K562 (cell line): ENCODE measurements around the gene MKNK2. TPM values are rescaled to one million over a fixed set of nuclear protein-coding genes. Genes with fewer than 3 reads are reported as not detected.

Experiments used
- C11orf30 ChIP-seq: fragments of 450-650 bp; IDR thresholded peaks from 2 replicates; pipeline ENCODE4 v1.6.1; 2016; ENCODE audit warnings: low read depth, mild to moderate bottlenecking
- GTF2F1 ChIP-seq: IDR thresholded peaks from 2 replicates; pipeline ENCODE4 v1.6.1; 2011; ENCODE audit warnings: low read depth, low read length, improper control_type of control experiment
- HNRNPH1 ChIP-seq: fragments of 200-400 bp; formaldehyde crosslinking; optimal IDR thresholded peaks from 2 replicates; pipeline ENCODE3; 2017; ENCODE audit warnings: low read depth, mild to moderate bottlenecking, low read length, moderate library complexity
- IRF2 ChIP-seq: sonication (generic); formaldehyde crosslinking; IDR thresholded peaks from 2 replicates; pipeline ENCODE4 v1.8.1; 2022; ENCODE audit warnings: mild to moderate bottlenecking, missing genetic modification reagents
- JUND ChIP-seq, 2 experiments: IDR thresholded peaks; 2 replicates in 1 of 2; 3 replicates in 1 of 2; pipeline ENCODE4 v1.6.1; 2011; ENCODE audit warnings: borderline replicate concordance in 2 of 2, low read depth in 2 of 2, low read length in 2 of 2, improper control_type of control experiment in 1 of 2, missing biosample characterization in 1 of 2, missing genetic modification characterization in 1 of 2, missing genetic modification reagents in 1 of 2
- KHSRP ChIP-seq: fragments of 450-650 bp; IDR thresholded peaks from 2 replicates; pipeline ENCODE4 v1.6.1; 2017
- KLF13 ChIP-seq: fragments of 450-650 bp; IDR thresholded peaks from 2 replicates; pipeline ENCODE4 v1.6.1; 2016; ENCODE audit warnings: missing genetic modification characterization, low read depth, mild to moderate bottlenecking, missing compliant biosample characterization, moderate library complexity, borderline replicate concordance
- MAFF ChIP-seq: IDR thresholded peaks from 2 replicates; pipeline ENCODE4 v1.6.1; 2012; ENCODE audit warnings: low read length, improper control_type of control experiment
- NONO ChIP-seq, 2 experiments: fragments of 200-400 bp in 1 of 2; fragments of 450-650 bp in 1 of 2; formaldehyde crosslinking in 1 of 2; IDR thresholded peaks; 2 replicates each; pipeline ENCODE4 v1.6.1; 2017; ENCODE audit warnings: low read depth in 2 of 2, mild to moderate bottlenecking in 2 of 2, moderate library complexity in 2 of 2, low read length in 1 of 2
- PKNOX1 ChIP-seq: fragments of 450-650 bp; IDR thresholded peaks from 2 replicates; pipeline ENCODE4 v1.6.1; 2016
- POLR2H ChIP-seq: IDR thresholded peaks from 2 replicates; pipeline ENCODE4 v1.6.1; 2016; ENCODE audit warnings: missing genetic modification characterization, low read depth, mild to moderate bottlenecking, control low read depth, missing compliant biosample characterization, moderate library complexity
- RBM39 ChIP-seq: fragments of 200-400 bp; formaldehyde crosslinking; optimal IDR thresholded peaks from 2 replicates; pipeline ENCODE3; 2018; ENCODE audit warnings: low read depth, low read length
- SMAD4 ChIP-seq: fragments of 250-450 bp; sonication (Bioruptor Pico); conservative IDR thresholded peaks from 2 replicates; pipeline ENCODE4 v1.8.0; 2021; ENCODE audit warnings: inconsistent platforms, mild to moderate bottlenecking, moderate library complexity
- SMARCE1 ChIP-seq: fragments of 450-650 bp; IDR thresholded peaks from 2 replicates; pipeline ENCODE4 v1.7.1; 2016; ENCODE audit warnings: mild to moderate bottlenecking
- STAT5B ChIP-seq: fragments of 250-450 bp; sonication (Bioruptor Pico); IDR thresholded peaks from 2 replicates; pipeline ENCODE4 v1.8.0; 2021; ENCODE audit warnings: mild to moderate bottlenecking, inconsistent platforms
- TOE1 ChIP-seq, 2 experiments: fragments of 450-650 bp in 1 of 2; sonication (generic) in 1 of 2; formaldehyde crosslinking in 1 of 2; IDR thresholded peaks; 2 replicates each; pipeline versions ENCODE4 v1.7.1 to v1.8.0; 2016 to 2022; ENCODE audit warnings: borderline replicate concordance in 2 of 2, mild to moderate bottlenecking in 2 of 2, antibody characterized with exemption in 1 of 2, inconsistent platforms in 1 of 2, low read depth in 1 of 2, missing genetic modification reagents in 1 of 2, moderate library complexity in 1 of 2
- ZNF174 ChIP-seq: fragments of 250-450 bp; sonication (Bioruptor Pico); IDR thresholded peaks from 2 replicates; pipeline ENCODE4 v1.4.0; 2020; ENCODE audit warnings: mild to moderate bottlenecking
- ZNF282 ChIP-seq: sonication (generic); formaldehyde crosslinking; IDR thresholded peaks from 2 replicates; pipeline ENCODE4 v1.8.1; 2023; ENCODE audit warnings: missing genetic modification reagents
- ZNF609 ChIP-seq: sonication (generic); formaldehyde crosslinking; IDR thresholded peaks from 2 replicates; pipeline ENCODE4 v1.8.1; 2023; ENCODE audit warnings: missing genetic modification reagents, mild to moderate bottlenecking, borderline replicate concordance
- ZNF740 ChIP-seq, 3 experiments: fragments of 200-800 bp in 1 of 3; sonication (Bioruptor generic) in 1 of 3; sonication (generic) in 1 of 3; formaldehyde crosslinking in 1 of 3; IDR thresholded peaks; 2 replicates each; pipeline versions ENCODE4 v1.6.1 to v1.8.0; 2016 to 2022; ENCODE audit warnings: mild to moderate bottlenecking in 2 of 3, missing compliant biosample characterization in 2 of 3, missing genetic modification characterization in 2 of 3, missing genetic modification reagents in 1 of 3
- polyA plus RNA-seq, 8 experiments: library from polyadenylated mRNA; depleted of rRNA in 4 of 8; stranded (reverse) in 5 of 8; unstranded in 3 of 8; fragments of >200 nt; fragmentation: Nextera tagmentation in 2 of 8; fragmentation: Illumina TruSeq in 1 of 8; extraction: Ambion mirVana in 2 of 8; extraction: Trizol in 1 of 8; gene quantifications; 2 replicates each; pipeline versions ENCODE4 v1.2.1 to v1.2.3, GENCODE V29; 2011 to 2014; ENCODE audit warnings: inconsistent platforms in 1 of 8, missing spikeins in 1 of 8
- total RNA-seq, 7 experiments: library from RNA; depleted of rRNA in 6 of 7; stranded (reverse); fragments of >200 nt in 6 of 7; fragmentation: Illumina TruSeq in 2 of 7; extraction: Trizol in 2 of 7; gene quantifications; 2 replicates each; pipeline versions ENCODE4 v1.2.1 to v1.2.3, GENCODE V29; 2011 to 2021; ENCODE audit warnings: low replicate concordance in 1 of 7

MKNK2 gene
- total and polyA plus RNA-seq, 9 of the 15 experiments (the other 6 are each of a cell fraction or from before 2014, with no cell fraction given) = 5.1 to 191 (median 51.9) TPM

GRCh38 chr19:2096034-2096479 lies 45.0 kb upstream of the MKNK2 start, which contains the start of gene MOB3A (continued):
- peak; percentile 92; the same call in 1 of the 2 replicates for TF ChIP-seq ZNF609 (CRISPR knock-in tag)
- TF ChIP-seq POLR2H = no peak
- no peak for TF ChIP-seq KHSRP
- no peak for TF ChIP-seq STAT5B (CRISPR knock-in tag)
- TF ChIP-seq ZNF174 (CRISPR knock-in tag) = no peak
- peak; percentile 63 for TF ChIP-seq C11orf30
- peak; percentile 96 for TF ChIP-seq SMAD4
- TF ChIP-seq KLF13 (tag) = peak; percentile 92
- TF ChIP-seq SMARCE1 = 0 out of 2 replicates have a peak, but pooled peaks have one; percentile 40
- TF ChIP-seq MAFF = no peak
- no peak for TF ChIP-seq IRF2 (CRISPR knock-in tag)
- no peak for TF ChIP-seq GTF2F1
- peak; percentile 88; the same call in 1 of the 2 replicates for TF ChIP-seq TOE1 (IDR thresholded peaks at IDR 0.05; ENCODE audit: borderline replicate concordance)
- TF ChIP-seq TOE1 (CRISPR knock-in tag; IDR thresholded peaks at IDR 0.05; ENCODE audit: borderline replicate concordance, low read depth) = no peak
- TF ChIP-seq ZNF740 (CRISPR knock-in tag; IDR thresholded peaks at IDR 0.05) = peak; percentile 73
- TF ChIP-seq ZNF740 (tag; IDR thresholded peaks at IDR 0.05) = 0 out of 4 replicates have a peak, but pooled peaks of 1 of the 2 experiments have one; percentile 25
- TF ChIP-seq RBM39 = no peak
- TF ChIP-seq HNRNPH1 = no peak
- 0 out of 2 replicates have a peak, but pooled peaks have one; percentile 91 for TF ChIP-seq ZNF282 (CRISPR knock-in tag)
- TF ChIP-seq NONO (IDR thresholded peaks at IDR 0.05; ENCODE audit: low read depth in 2 of 2, low read length in 1 of 2) = peak in 1 of 2 experiments; percentile 78; a peak in 2 of 4 replicates
- TF ChIP-seq PKNOX1 = no peak
- TF ChIP-seq JUND (IDR thresholded peaks at IDR 0.05; ENCODE audit: borderline replicate concordance, low read depth, low read length) = peak; percentile 6; the same call in 1 of the 2 replicates
- no peak; the same call in 2 of the 3 replicates for TF ChIP-seq JUND (tag; IDR thresholded peaks at IDR 0.05; ENCODE audit: borderline replicate concordance, low read depth, low read length)
